Spleen (tissue), 7 donors: ENCODE data around the gene SLC48A1.

Experiments
- POLR2A ChIP-seq, 3 donors: fragments of 450-650 bp; IDR thresholded peaks; one replicate each; pipeline ENCODE4 v1.5.1; 2017; ENCODE audit warnings: antibody characterized with exemption in 3 of 3, mild to moderate bottlenecking in 1 of 3
- TF ChIP-seq, protein P1 (sequence below), 11 experiments: fragments of 200-600 bp in 7 of 11; fragments of 450-650 bp in 4 of 11; sonication (generic) in 4 of 11; IDR thresholded peaks in 8 of 11; conservative IDR thresholded peaks in 3 of 11; 1 replicate in 7 of 11; 2 replicates in 4 of 11; pipeline versions ENCODE4 v1.4.0 to v1.8.0; 2016 to 2021; ENCODE audit warnings: antibody characterized with exemption in 11 of 11, inconsistent platforms in 4 of 11, mild to moderate bottlenecking in 1 of 11
- donor health status: DM: no; HTN: no; CAD: no; lungs with moderate emphysema.
- donor health status: DM: no; HTN: no; CAD: no.
- donor health status: DM: no; HTN: no; CAD: no.

DNA sequence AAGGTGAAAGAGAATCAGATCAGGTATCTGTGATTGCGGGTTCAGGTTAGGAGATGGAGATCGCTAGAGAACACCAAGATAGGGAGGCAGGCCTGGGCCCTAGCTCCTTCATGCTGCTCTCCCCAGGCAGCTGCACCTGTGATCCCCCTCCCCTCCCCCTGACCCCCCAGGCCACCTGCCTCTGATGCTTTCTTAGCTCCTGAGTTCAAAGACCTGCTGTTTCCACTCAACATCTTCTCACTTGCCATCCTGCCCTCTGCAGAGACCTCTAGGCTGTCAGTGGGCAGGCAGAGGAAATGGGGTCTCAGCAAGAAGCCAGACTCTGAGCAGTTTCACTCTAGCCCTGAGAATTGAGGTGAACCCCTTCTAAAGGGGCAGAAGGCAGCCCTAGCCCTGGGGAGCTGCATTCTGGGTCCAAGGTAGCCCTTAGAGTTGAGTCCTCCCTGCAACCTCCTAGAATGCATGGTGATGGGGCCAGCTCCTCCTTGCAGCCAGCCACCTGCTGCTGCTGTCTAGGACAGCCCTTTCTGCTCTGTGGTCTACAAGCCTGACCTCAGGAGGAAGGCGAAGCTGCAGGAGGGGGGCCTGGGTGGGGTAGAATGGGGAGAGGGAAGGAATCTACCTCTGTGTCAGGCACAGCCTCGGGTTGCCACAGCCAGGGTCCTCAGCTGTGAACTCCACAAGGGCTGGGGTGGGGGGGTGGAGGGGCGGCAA is 6.4 kb upstream of the SLC48A1 start:
- TF ChIP-seq, protein P1, sequence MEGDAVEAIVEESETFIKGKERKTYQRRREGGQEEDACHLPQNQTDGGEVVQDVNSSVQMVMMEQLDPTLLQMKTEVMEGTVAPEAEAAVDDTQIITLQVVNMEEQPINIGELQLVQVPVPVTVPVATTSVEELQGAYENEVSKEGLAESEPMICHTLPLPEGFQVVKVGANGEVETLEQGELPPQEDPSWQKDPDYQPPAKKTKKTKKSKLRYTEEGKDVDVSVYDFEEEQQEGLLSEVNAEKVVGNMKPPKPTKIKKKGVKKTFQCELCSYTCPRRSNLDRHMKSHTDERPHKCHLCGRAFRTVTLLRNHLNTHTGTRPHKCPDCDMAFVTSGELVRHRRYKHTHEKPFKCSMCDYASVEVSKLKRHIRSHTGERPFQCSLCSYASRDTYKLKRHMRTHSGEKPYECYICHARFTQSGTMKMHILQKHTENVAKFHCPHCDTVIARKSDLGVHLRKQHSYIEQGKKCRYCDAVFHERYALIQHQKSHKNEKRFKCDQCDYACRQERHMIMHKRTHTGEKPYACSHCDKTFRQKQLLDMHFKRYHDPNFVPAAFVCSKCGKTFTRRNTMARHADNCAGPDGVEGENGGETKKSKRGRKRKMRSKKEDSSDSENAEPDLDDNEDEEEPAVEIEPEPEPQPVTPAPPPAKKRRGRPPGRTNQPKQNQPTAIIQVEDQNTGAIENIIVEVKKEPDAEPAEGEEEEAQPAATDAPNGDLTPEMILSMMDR (IDR thresholded peaks at IDR 0.05 in 8 of 11, conservative IDR thresholded peaks at IDR 0.05 in 3 of 11) = no peak
- TF ChIP-seq POLR2A (IDR thresholded peaks at IDR 0.05) = no peak
